Trophoblast cell (in vitro differentiated cells and primary cell): ENCODE results near the gene HNRNPL.

Source experiments
- DNase-seq, 2 donors: peaks; one replicate each; pipeline ENCODE4 v3.0.0-alpha.2; 2016
- H2AFZ ChIP-seq: 2 replicates; pipeline ENCODE4 v1.6.1; 2013; ENCODE audit warnings: low read length, moderate library complexity, mild to moderate bottlenecking; ENCODE audit not compliant: insufficient read depth, poor library complexity
- H2AK5ac ChIP-seq: 2 replicates; pipeline ENCODE4 v1.6.1; 2013; ENCODE audit warnings: mild to moderate bottlenecking, low read length
- H2BK120ac ChIP-seq: 2 replicates; pipeline ENCODE4 v1.6.1; 2013; ENCODE audit warnings: low read length, mild to moderate bottlenecking, moderate library complexity; ENCODE audit not compliant: insufficient read depth, poor library complexity
- H2BK12ac ChIP-seq: 2 replicates; pipeline ENCODE4 v1.6.1; 2013; ENCODE audit warnings: mild to moderate bottlenecking, low read length, moderate library complexity
- H2BK5ac ChIP-seq: 2 replicates; pipeline ENCODE4 v1.6.1; 2013; ENCODE audit warnings: low read length, low read depth, moderate library complexity, mild to moderate bottlenecking; ENCODE audit not compliant: poor library complexity
- H3K14ac ChIP-seq: 2 replicates; pipeline ENCODE4 v1.6.1; 2013; ENCODE audit warnings: mild to moderate bottlenecking, low read length
- H3K18ac ChIP-seq: 2 replicates; pipeline ENCODE4 v1.6.1; 2013; ENCODE audit warnings: mild to moderate bottlenecking, low read length
- H3K23ac ChIP-seq: 2 replicates; pipeline ENCODE4 v1.6.1; 2013; ENCODE audit warnings: low read length
- H3K27ac ChIP-seq: 2 replicates; pipeline ENCODE4 v1.5.1; 2013; ENCODE audit warnings: low read depth, mild to moderate bottlenecking, inconsistent platforms, low read length, moderate library complexity
- H3K27me3 ChIP-seq: 2 replicates; pipeline ENCODE4 v1.6.1; 2013; ENCODE audit warnings: inconsistent platforms, mild to moderate bottlenecking, low read length, moderate library complexity; ENCODE audit not compliant: insufficient read depth
- H3K36me3 ChIP-seq, 2 experiments: 1 replicate in 1 of 2; 2 replicates in 1 of 2; pipeline ENCODE4 v1.6.1; 2013; ENCODE audit warnings: low read length in 2 of 2, mild to moderate bottlenecking in 2 of 2, moderate library complexity in 1 of 2; ENCODE audit not compliant: insufficient read depth in 2 of 2, control insufficient read depth in 1 of 2
- H3K4ac ChIP-seq: 2 replicates; pipeline ENCODE4 v1.6.1; 2013; ENCODE audit warnings: low read depth, mild to moderate bottlenecking, low read length, moderate library complexity
- H3K4me1 ChIP-seq, 2 experiments: 1 replicate in 1 of 2; 2 replicates in 1 of 2; pipeline ENCODE4 v1.6.1; 2013; ENCODE audit warnings: low read length in 2 of 2, mild to moderate bottlenecking in 2 of 2, moderate library complexity in 1 of 2; ENCODE audit not compliant: insufficient read depth in 2 of 2, control insufficient read depth in 1 of 2
- H3K4me2 ChIP-seq: 2 replicates; pipeline ENCODE4 v1.6.1; 2013; ENCODE audit warnings: inconsistent platforms, mild to moderate bottlenecking, low read length, moderate library complexity
- H3K4me3 ChIP-seq: 2 replicates; pipeline ENCODE4 v1.5.1; 2013; ENCODE audit warnings: mild to moderate bottlenecking, low read depth, low read length, inconsistent platforms
- H3K79me1 ChIP-seq: one replicate; pipeline ENCODE4 v1.6.1; 2013; ENCODE audit warnings: low read length
- H3K79me2 ChIP-seq: 2 replicates; pipeline ENCODE4 v1.6.1; 2013; ENCODE audit warnings: low read length, mild to moderate bottlenecking; ENCODE audit not compliant: control insufficient read depth, insufficient read depth, poor library complexity
- H3K9ac ChIP-seq: 2 replicates; pipeline ENCODE4 v1.6.1; 2013; ENCODE audit warnings: mild to moderate bottlenecking, low read length
- H3K9me3 ChIP-seq: 2 replicates; pipeline ENCODE4 v1.6.1; 2013; ENCODE audit warnings: low read depth, mild to moderate bottlenecking, control low read depth, inconsistent platforms, low read length; ENCODE audit not compliant: insufficient read depth
- H4K12ac ChIP-seq: 2 replicates; pipeline ENCODE4 v1.6.1; 2013; ENCODE audit warnings: low read depth, mild to moderate bottlenecking, low read length, moderate library complexity
- H4K8ac ChIP-seq: 2 replicates; pipeline ENCODE4 v1.6.1; 2013; ENCODE audit warnings: low read depth, mild to moderate bottlenecking, low read length, moderate library complexity
- H4K91ac ChIP-seq: one replicate; pipeline ENCODE4 v1.6.1; 2013; ENCODE audit warnings: low read depth, mild to moderate bottlenecking, low read length, moderate library complexity
- WGBS: extraction: QIAGEN DNeasy Blood & Tissue Kit; methylation state at CpG from one replicate; pipeline ENCODE4 v1.1.7; 2013; ENCODE audit warnings: missing lambda C conversion rate; ENCODE audit not compliant: insufficient read length, insufficient coverage; ENCODE audit errors: extremely low coverage; 5-methylcytosine and 5-hydroxymethylcytosine counted together

Gene HNRNPL

GRCh38 chr19:38842439-38843174 lies 7.2 kb downstream of the HNRNPL start:
- Histone ChIP-seq H4K8ac (no peak overlapping the region), H2BK12ac (no peak overlapping the region), H3K27me3 (no peaks in the 10 kb centered on the region), H3K9me3 (no peaks in the 10 kb centered on the region), H4K91ac (no peak overlapping the region), H3K18ac (peak overlapping the region; percentile 20), H2AK5ac (no peak overlapping the region), H3K23ac (no peak overlapping the region), H3K4me3 (no peak overlapping the region), H2AFZ (no peak overlapping the region), H3K9ac (no peak overlapping the region), H3K14ac (no peak overlapping the region), H3K79me2 (peaks cover 9% of the 10 kb centered on the region), H3K79me1 (peaks cover 20% of the 10 kb centered on the region), H3K36me3 (peaks cover 88 to 94% of the 10 kb centered on the region in 2 experiments), H3K4me2 (no peak overlapping the region), H2BK120ac (no peak overlapping the region), H3K27ac (no peak overlapping the region), H2BK5ac (no peak overlapping the region), H4K12ac (no peak overlapping the region), H3K4ac (peak overlapping the region; percentile 12), H3K4me1 (peaks cover 29 to 34% of the 10 kb centered on the region in 2 experiments)
- no peak for DNase-seq
- WGBS: no CpG with 5 or more reads among the region's 17 CpGs

DNA sequence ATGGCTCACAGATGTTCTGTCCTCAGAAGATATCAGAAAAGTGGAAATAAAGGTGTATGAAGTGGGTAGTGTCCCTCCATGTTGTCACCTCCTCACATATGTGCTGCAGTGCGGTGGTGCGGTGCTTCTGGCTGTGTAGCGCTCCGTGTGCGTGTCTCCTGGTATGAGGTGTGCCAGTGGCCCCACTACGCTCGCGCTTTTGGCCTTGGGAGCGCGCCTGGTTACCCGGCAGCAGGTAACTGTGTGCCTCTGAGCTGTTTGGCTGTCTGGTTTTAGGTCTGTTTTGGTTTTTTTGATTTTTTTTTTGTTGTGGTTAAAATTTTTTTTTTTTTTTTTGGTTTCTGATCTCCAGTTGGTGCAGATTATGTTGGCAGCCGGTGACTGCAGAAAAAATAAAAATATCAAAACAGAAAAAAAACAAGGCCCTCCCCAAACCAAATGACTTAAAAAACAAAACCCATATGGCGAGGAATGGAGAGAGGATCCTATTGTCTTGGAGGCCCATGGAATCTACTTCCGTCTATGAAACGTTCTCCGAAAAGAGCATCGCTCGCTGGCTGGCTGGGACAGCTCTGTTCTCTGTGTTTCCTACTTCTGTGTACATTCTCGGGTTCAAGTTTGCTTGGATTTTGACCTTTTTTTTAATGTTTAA lies 7.9 kb downstream of the HNRNPL start:
- Histone ChIP-seq H3K27me3 (no peaks in the 10 kb centered on the region), H3K79me2 (peaks cover 11% of the 10 kb centered on the region), H3K4ac (no peak overlapping the region), H3K14ac (no peak overlapping the region), H3K79me1 (peaks cover 26% of the 10 kb centered on the region), H3K4me2 (no peak overlapping the region), H3K36me3 (peaks cover 87 to 92% of the 10 kb centered on the region in 2 experiments), H4K91ac (no peak overlapping the region), H2BK12ac (no peak overlapping the region), H3K4me1 (peaks cover 34 to 39% of the 10 kb centered on the region in 2 experiments), H3K9ac (no peak overlapping the region), H3K27ac (no peak overlapping the region), H2BK120ac (no peak overlapping the region), H2AK5ac (no peak overlapping the region), H2AFZ (no peak overlapping the region), H3K23ac (no peak overlapping the region), H4K8ac (no peak overlapping the region), H3K18ac (no peak overlapping the region), H3K9me3 (no peaks in the 10 kb centered on the region), H3K4me3 (no peak overlapping the region), H4K12ac (no peak overlapping the region), H2BK5ac (no peak overlapping the region)
- WGBS: no CpG with 5 or more reads among the region's 19 CpGs
- no peak for DNase-seq

DNA sequence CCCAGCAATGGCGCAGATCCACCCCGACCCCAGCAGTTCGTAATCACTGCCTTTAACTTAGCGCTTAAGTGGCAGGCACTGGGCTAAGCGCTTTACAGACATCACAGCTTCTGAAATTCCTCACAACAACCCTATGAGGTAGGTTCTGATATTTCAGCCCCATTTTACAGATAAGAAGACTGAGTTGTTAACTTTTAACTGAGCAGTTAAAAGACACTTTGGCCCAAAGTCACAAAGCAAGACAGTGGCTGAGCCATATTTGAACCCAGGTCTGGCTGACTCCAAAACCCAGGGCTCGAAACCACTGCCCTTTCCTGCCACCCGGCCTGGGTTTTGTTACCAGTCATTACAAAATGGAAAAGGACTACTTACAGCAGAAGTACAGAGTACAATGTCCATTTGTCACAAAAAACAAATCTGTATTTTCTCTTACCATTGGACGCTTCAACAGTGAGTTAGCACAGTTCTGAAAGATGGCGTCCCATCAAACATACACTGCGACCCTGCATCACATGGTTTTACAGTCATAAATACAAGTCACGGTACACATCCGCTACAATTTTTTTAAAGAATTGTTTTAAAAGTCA lies 8.5 kb downstream of the HNRNPL start:
- Histone ChIP-seq H3K4me2 (no peak overlapping the region), H3K23ac (no peak overlapping the region), H2AK5ac (no peak overlapping the region), H3K9me3 (no peaks in the 10 kb centered on the region), H3K36me3 (peaks cover 84 to 91% of the 10 kb centered on the region in 2 experiments), H2BK120ac (no peak overlapping the region), H3K14ac (no peak overlapping the region), H2BK12ac (no peak overlapping the region), H4K91ac (no peak overlapping the region), H4K12ac (no peak overlapping the region), H4K8ac (peak overlapping the region; percentile 32), H3K4ac (peak overlapping the region; percentile 34), H3K9ac (no peak overlapping the region), H3K79me1 (peaks cover 30% of the 10 kb centered on the region), H2BK5ac (no peak overlapping the region), H3K79me2 (peaks cover 12% of the 10 kb centered on the region), H2AFZ (no peak overlapping the region), H3K18ac (peak overlapping the region; percentile 60), H3K4me3 (no peak overlapping the region), H3K27ac (peak overlapping the region; percentile 71), H3K4me1 (peaks cover 38 to 43% of the 10 kb centered on the region in 2 experiments), H3K27me3 (no peaks in the 10 kb centered on the region)
- DNase-seq: no peak
- no CpG with 5 or more reads among the region's 12 CpGs for WGBS

GRCh38 chr19:38840583-38840968 lies 9.2 kb downstream of the HNRNPL start:
- WGBS: no CpG with 5 or more reads among the region's 5 CpGs

More at GRCh38 chr19:38840583-38840968, 9.2 kb downstream of the HNRNPL start:
- Histone ChIP-seq H3K9ac (no peak overlapping the region), H3K23ac (no peak overlapping the region), H3K79me1 (peaks cover 34% of the 10 kb centered on the region), H2BK12ac (no peak overlapping the region), H3K9me3 (no peaks in the 10 kb centered on the region), H3K18ac (no peak overlapping the region), H3K14ac (no peak overlapping the region), H3K4me2 (no peak overlapping the region), H2BK5ac (peak overlapping the region; percentile 10), H3K27ac (peak overlapping the region; percentile 71), H3K4me1 (peaks cover 43 to 48% of the 10 kb centered on the region in 2 experiments), H3K4me3 (no peak overlapping the region), H4K8ac (no peak overlapping the region), H2AFZ (no peak overlapping the region), H3K36me3 (peaks cover 84 to 90% of the 10 kb centered on the region in 2 experiments), H4K91ac (peak overlapping the region; percentile 2), H4K12ac (no peak overlapping the region), H3K27me3 (no peaks in the 10 kb centered on the region), H3K79me2 (peaks cover 12% of the 10 kb centered on the region), H3K4ac (peak overlapping the region; percentile 2), H2AK5ac (no peak overlapping the region), H2BK120ac (no peak overlapping the region)
- no peak for DNase-seq
